PC-9 (cell line): ENCODE results near the gene ZNF865. TPM values are rescaled to one million over a fixed set of nuclear protein-coding genes. Genes with fewer than 3 reads are reported as not detected.

Source experiments
- BruUV-seq: library from RNA; stranded (reverse); fragments of 400-500 nt; replicated peaks from 2 replicates; lab custom pipeline; 2021; lab: Mats Ljungman, UMichigan
- CTCF ChIA-PET: fragments of 300-600 bp; sonication (Branson Sonifier 250); formaldehyde crosslinking; loops from one replicate; lab custom pipeline; 2022; ENCODE audit warnings: antibody characterized with exemption; lab: Charles Lee
- POLR2A ChIA-PET: fragments of 300-600 bp; sonication (Branson Sonifier 250); formaldehyde crosslinking; loops from one replicate; lab custom pipeline; 2022; ENCODE audit warnings: antibody characterized with exemption; ENCODE audit not compliant: unreplicated experiment; lab: Charles Lee
- DNase-seq, 2 experiments: peaks; one replicate each; pipeline versions ENCODE4 v3.0.0 to v3.0.0-alpha.2; 2015 to 2022; ENCODE audit warnings: mixed read lengths in 1 of 2
- H2AFZ ChIP-seq: fragments of 200-600 bp; sonication (generic); 2 replicates; pipeline ENCODE4 v1.8.1; 2017; ENCODE audit warnings: antibody characterized with exemption
- H3F3A ChIP-seq: fragments of 200-600 bp; sonication (generic); 2 replicates; pipeline ENCODE4 v1.8.1; 2017; ENCODE audit warnings: antibody characterized with exemption, mild to moderate bottlenecking, low read depth; ENCODE audit not compliant: insufficient read depth
- H3K27ac ChIP-seq: fragments of 200-600 bp; sonication (generic); 2 replicates; pipeline ENCODE4 v1.6.1; 2016; ENCODE audit warnings: mixed run types
- H3K27me3 ChIP-seq: fragments of 200-600 bp; sonication (generic); 2 replicates; pipeline ENCODE4 v1.6.1; 2016; ENCODE audit warnings: low read depth, mixed run types; ENCODE audit not compliant: insufficient read depth
- H3K36me3 ChIP-seq: fragments of 200-600 bp; sonication (generic); 2 replicates; pipeline ENCODE4 v1.6.1; 2016; ENCODE audit warnings: low read depth, mixed run types
- H3K4me1 ChIP-seq: fragments of 200-600 bp; sonication (generic); replicated peaks from 2 replicates; pipeline ENCODE4 v1.6.1; 2016; ENCODE audit warnings: mixed run types; ENCODE audit not compliant: insufficient read depth
- H3K4me2 ChIP-seq: fragments of 200-600 bp; sonication (generic); 2 replicates; pipeline ENCODE4 v1.6.1; 2017; ENCODE audit warnings: mixed run types
- H3K4me3 ChIP-seq: fragments of 200-600 bp; sonication (generic); 2 replicates; pipeline ENCODE4 v1.6.1; 2016; ENCODE audit warnings: mixed run types
- H3K79me2 ChIP-seq: fragments of 200-600 bp; sonication (generic); 2 replicates; pipeline ENCODE4 v1.6.1; 2017; ENCODE audit warnings: low read depth, mixed run types
- H3K9me2 ChIP-seq: fragments of 200-600 bp; sonication (generic); 2 replicates; pipeline ENCODE4 v1.8.1; 2017; ENCODE audit warnings: mild to moderate bottlenecking; ENCODE audit not compliant: insufficient read depth
- H3K9me3 ChIP-seq: fragments of 200-600 bp; sonication (generic); 2 replicates; pipeline ENCODE4 v1.8.1; 2016; ENCODE audit warnings: low read depth; ENCODE audit not compliant: insufficient read depth
- H4K20me1 ChIP-seq: fragments of 200-600 bp; sonication (generic); 2 replicates; pipeline ENCODE4 v1.8.1; 2017; ENCODE audit not compliant: insufficient read depth
- CTCF ChIP-seq: fragments of 200-600 bp; sonication (generic); conservative IDR thresholded peaks from 2 replicates; pipeline ENCODE4 v1.6.1; 2017; ENCODE audit warnings: mixed run types, antibody characterized with exemption, mild to moderate bottlenecking, moderate library complexity
- EZH2 ChIP-seq: fragments of 200-600 bp; sonication (generic); IDR thresholded peaks from 2 replicates; pipeline ENCODE4 v1.8.0; 2017; ENCODE audit warnings: antibody characterized with exemption, low read depth
- intact Hi-C: fragments of 100-400 bp; cut with micrococcal nuclease; formaldehyde crosslinking; loops from one replicate; pipeline ENCODE4 v1.10.0; 2022; ENCODE audit not compliant: unreplicated experiment
- total RNA-seq: library from RNA; stranded (reverse); gene quantifications from 2 replicates; pipeline ENCODE4 v1.2.3, GENCODE V29; 2021

ZNF865 gene
- total RNA-seq, 1 experiment from 2014 or later, result 26.8 TPM

GRCh38 chr19:55588738-55589137 is 16.7 kb upstream of the ZNF865 start:
- Histone ChIP-seq H3K9me3 (no peaks in the 10 kb centered on the region), H2AFZ (no peak overlapping the region), H3K27ac (no peak overlapping the region), H3K9me2 (no peaks in the 10 kb centered on the region), H3K4me1 (peaks cover 10% of the 10 kb centered on the region), H4K20me1 (no peaks in the 10 kb centered on the region), H3K36me3 (no peaks in the 10 kb centered on the region), H3F3A (peaks cover 47% of the 10 kb centered on the region), H3K27me3 (0 out of 2 replicates have a peak, but pooled peaks cover 5% of the 10 kb centered on the region), H3K79me2 (no peaks in the 10 kb centered on the region), H3K4me2 (no peak overlapping the region), H3K4me3 (no peak overlapping the region)
- ChIA-PET CTCF (interaction anchor here (0.6 kb wide), 1 partner anchor 353 kb away, joined by 18 read pairs; no protein-coding TSS in a partner anchor), POLR2A (no interaction called here)
- intact Hi-C loops, result no loop called here
- no TSS peak for BruUV-seq
- no peak for DNase-seq
- TF ChIP-seq CTCF, result no peak
- no peak for TF ChIP-seq EZH2

GRCh38 chr19:55590109-55590508 is 15.3 kb upstream of the ZNF865 start:
- Histone ChIP-seq H3K4me3 (no peak overlapping the region), H3K9me3 (no peaks in the 10 kb centered on the region), H3K4me2 (no peak overlapping the region), H3F3A (peaks cover 36% of the 10 kb centered on the region), H2AFZ (no peak overlapping the region), H3K36me3 (no peaks in the 10 kb centered on the region), H3K9me2 (no peaks in the 10 kb centered on the region), H3K4me1 (peaks cover 10% of the 10 kb centered on the region), H4K20me1 (no peaks in the 10 kb centered on the region), H3K27me3 (0 out of 2 replicates have a peak, but pooled peaks cover under 1% of the 10 kb centered on the region), H3K79me2 (no peaks in the 10 kb centered on the region), H3K27ac (no peak overlapping the region)
- POLR2A ChIA-PET, result no interaction called here
- no peak for DNase-seq
- no peak for TF ChIP-seq CTCF
- intact Hi-C loops, result no loop called here
- no TSS peak for BruUV-seq
- CTCF ChIA-PET, result no interaction called here

DNA sequence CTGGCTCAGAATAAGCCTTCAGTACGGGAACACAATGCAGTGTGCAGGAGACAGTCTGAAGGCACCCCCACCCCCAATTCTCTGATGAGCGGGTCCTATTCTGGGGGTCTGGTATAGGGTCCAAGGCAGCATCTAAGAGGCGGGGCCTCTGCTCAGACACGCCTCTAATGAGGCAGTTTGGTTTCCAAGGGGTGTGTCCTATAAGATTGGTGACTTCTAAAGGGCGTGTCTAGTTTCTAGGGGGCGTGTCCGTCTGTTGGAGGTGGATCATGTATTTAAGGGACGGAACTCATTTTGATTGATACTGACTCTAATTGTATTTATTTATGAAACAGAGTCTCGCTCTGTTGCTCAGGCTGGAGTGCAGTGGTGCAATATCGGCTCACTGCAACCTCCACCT is 14.8 kb upstream of the ZNF865 start:
- H3K36me3 ChIP-seq, result no peaks in the 10 kb centered on the region; the same call in 1 of the 2 replicates
- H3K4me1 ChIP-seq, result peaks cover 10% of the 10 kb centered on the region
- intact Hi-C loops, result no loop called here
- H4K20me1 ChIP-seq, result no peaks in the 10 kb centered on the region
- H3K4me2 ChIP-seq, result no peak overlapping the region
- DNase-seq, result peak in 1 of 2 experiments; percentile 59
- no peak overlapping the region for H3K4me3 ChIP-seq
- CTCF ChIA-PET, result no interaction called here
- no peaks in the 10 kb centered on the region for H3K9me3 ChIP-seq
- POLR2A ChIA-PET, result no interaction called here
- no peaks in the 10 kb centered on the region for H3K79me2 ChIP-seq
- no peak for TF ChIP-seq EZH2
- TF ChIP-seq CTCF, result no peak
- H2AFZ ChIP-seq, result no peak overlapping the region
- no peaks in the 10 kb centered on the region for H3K9me2 ChIP-seq
- BruUV-seq, result no TSS peak
- H3F3A ChIP-seq, result peaks cover 36% of the 10 kb centered on the region
- no peaks in the 10 kb centered on the region for H3K27me3 ChIP-seq
- H3K27ac ChIP-seq, result no peak overlapping the region
